GM18907 (cell line): Measurements from ENCODE around the gene SLC31A1.

Experiments
- ATAC-seq: cut with Tn5 transposase; IDR thresholded peaks from one replicate; pipeline ENCODE4 v1.9.1; 2021; ENCODE audit warnings: mild to moderate bottlenecking, moderate library complexity; ENCODE audit not compliant: unreplicated experiment

SLC31A1 gene

DNA sequence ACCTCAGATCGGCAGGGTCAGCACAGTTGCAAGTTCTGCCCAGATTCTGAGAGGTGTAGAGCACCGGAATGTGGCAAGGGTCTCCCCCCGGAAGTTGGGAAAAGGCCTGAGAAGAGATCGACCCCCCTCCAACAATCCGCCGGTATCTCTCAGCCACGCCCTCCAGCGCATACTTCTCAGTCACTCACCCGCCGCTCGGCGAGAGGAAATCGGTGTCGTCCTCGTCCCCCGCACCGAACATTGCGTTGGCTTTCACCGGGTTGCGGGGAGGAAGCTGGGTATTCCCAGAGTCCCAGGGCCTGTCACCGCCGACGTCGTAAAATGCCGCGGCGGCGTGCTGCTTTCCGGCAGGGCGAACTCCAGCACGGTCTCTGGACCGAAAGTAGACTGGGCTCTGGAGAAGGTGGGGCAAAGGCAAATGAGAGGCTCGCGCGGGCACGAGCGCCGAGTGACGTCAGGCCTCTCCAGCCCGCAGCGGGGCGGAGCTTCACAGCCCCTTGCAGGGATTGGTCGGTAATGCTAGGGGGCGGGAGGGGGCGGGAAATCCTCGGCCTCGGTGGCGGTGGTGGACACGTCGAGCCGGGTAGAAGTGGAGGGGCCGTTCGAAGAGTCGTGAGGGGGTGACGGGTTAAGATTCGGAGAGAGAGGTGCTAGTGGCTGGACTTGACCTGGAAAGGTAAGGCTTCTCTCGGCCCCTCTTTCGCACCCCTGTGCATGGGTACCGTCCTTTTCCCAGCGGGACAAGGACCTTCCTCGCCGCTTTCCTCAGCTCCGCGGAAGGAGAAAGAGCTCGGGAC is at the start of gene SLC31A1, which contains the start of gene FKBP15:
SLC31A1 (plus strand) TSS at position 542 of the 797 bp plus-strand sequence. CDS start 34,605 bp downstream, outside the sequence.
FKBP15 (minus strand) TSS at position 275 of the 797 bp plus-strand sequence; CDS start at position 241, 34 bp downstream.
- peak; percentile 87 for ATAC-seq

DNA sequence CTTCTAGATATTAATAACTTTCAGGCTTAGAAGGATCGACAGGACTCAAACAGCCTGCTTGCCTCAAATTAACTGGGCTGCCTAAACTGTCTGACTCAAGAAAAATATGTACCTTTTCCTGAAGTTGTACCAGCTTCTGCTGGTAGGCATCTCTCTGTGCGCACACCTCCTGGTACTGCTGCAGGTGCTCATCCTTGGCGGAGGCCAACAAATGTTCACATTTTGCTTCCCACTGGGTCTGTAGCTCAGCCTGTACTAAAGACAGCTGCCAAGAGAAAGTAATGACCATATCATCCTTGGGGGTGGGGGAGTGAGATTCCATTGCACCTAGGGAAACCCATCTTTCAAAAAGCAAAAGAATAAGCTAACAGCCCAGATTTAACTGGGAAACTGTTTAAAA is 48.0 kb upstream of the SLC31A1 start:
- no peak for ATAC-seq

DNA sequence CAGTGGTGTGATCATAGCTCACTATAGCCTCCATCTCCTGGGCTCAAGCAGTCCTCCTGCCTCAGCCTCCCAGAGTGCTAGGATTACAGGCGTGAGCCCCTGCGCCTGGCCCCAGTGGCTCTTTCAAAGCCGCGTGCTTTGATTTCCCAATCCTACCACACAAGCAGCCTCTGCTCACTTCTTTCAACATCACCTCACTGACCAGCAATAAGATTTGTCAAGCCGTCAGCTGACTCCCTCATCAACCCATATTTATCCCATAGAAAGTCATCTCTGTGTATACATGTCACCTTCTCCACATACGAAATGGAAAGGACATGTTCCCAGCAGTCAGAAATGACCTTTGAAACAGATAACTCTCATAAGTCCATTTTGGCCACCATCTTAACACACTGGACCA is 44.5 kb upstream of the SLC31A1 start:
- no peak for ATAC-seq

DNA sequence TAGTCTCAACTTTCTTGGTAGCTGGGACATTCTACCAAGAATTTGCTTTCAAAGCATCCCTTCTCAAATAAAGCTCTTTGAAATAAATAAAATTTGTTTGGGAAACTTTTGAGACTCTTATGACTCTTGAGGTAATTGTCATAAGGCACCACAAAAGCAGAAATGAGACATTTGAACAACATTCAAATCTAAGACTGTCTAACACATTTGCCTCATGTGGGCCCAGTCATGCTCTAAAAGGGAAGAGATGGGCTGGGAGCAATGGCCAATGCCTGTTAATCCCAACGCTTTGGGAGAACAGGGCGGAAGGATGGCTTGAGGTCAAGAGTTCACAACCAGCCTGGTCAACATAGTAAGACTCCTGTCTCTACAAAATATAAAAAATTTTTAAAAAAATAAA is 44.1 kb upstream of the SLC31A1 start:
- no peak for ATAC-seq

DNA sequence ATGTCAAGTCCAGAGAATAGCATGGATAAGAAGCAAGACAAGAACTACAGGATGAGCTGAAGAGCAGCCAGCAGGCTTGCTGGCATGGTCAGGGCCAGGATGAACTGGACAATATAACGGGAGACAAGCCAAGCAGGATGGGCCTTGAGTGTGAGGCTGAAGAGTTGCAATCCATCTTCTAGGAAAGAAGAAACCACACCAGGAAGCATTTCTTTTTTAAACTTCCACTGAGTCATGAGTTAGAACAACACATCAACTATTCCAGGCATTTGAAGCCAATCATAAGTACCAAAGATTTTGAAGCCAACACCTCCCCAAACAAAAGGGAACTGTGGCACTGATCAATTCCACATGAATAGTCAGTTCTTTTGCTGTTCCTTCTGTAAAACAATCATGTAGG is 43.3 kb upstream of the SLC31A1 start:
- no peak for ATAC-seq

GRCh38 chr9:113179839-113180238 is 41.5 kb upstream of the SLC31A1 start:
- no peak for ATAC-seq

- no peak for ATAC-seq
Measured at GRCh38 chr9:113181165-113181564, 40.2 kb upstream of the SLC31A1 start.

GRCh38 chr9:113183956-113184488 is 37.3 kb upstream of the SLC31A1 start:
- ATAC-seq: no peak

DNA sequence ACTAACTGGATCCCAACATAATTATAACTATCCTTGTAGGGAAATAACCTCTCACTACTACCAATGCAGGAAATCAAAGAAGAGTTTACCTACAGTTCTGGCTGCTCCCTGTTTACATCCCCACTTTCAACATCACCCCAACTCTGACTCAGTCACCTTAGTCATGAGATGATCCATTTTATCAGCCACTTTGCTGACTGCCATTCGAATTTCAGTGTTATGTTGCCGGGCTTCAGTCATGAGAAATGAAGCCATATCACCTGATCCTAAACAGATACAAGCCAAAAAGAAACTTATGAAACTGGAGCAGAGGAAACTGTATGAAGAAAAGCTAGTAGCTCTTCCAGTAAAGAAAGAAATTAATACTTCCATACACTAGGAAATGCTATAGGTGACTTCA is 36.8 kb upstream of the SLC31A1 start:
- ATAC-seq: no peak

DNA sequence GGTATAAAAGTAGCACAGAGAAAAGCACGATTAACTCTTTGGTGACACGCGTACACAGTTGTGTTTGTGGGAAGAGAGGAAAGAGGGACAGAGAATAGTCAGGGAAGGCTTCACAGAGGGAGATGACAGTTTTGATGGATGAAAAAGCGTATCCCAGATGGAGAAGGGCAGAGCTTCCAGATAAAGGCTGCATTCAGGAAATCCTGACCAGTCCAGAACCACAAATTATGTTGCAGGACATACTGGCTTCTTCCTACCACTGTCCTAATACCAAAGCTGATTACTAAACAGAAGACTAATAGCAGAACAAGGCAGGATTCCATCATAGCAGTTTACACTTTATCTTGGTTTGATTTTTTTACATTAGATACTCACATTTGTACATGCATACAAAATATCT is 36.1 kb upstream of the SLC31A1 start:
- ATAC-seq: no peak

- no peak for ATAC-seq
Measured at GRCh38 chr9:113186137-113186755, 35.1 kb upstream of the SLC31A1 start.

DNA sequence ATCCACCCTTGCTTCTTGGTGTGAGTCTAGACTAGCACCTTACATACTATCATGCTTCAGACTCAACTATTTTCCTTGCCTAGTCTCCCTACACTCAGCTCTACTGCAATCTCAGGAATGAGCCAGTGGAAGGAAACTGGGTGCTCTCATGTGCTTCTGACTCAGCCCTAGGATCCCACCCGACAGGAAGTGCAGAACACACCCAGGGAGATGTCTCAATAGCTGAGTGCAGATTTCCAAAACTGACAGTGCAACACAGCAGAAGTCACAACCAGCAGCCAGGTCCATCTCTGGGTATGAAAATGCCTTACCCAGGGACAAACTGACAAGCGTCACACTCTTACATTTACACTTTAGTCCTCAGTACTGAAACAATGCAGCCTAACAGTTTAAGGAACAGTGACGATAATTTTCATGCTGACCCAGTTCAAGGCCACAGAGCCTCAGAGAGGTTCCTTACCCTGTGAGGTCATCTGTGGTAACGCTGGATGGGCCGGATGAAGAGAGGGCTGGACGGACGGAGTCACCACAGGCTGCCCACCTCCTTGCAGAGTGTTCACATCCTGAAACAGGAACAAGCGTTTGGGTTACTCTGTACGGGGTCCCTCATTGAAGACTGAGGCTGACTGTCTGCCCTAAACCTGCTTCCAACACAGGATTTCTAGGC is 33.3 kb upstream of the SLC31A1 start:
- ATAC-seq: no peak

- no peak for ATAC-seq
Measured at GRCh38 chr9:113192455-113192854, 28.9 kb upstream of the SLC31A1 start.

GRCh38 chr9:113199683-113200329 is 21.5 kb upstream of the SLC31A1 start:
- ATAC-seq: no peak

- no peak for ATAC-seq
Measured at GRCh38 chr9:113205432-113205831, 15.9 kb upstream of the SLC31A1 start.

GRCh38 chr9:113205861-113206260 is 15.5 kb upstream of the SLC31A1 start:
- ATAC-seq: no peak

DNA sequence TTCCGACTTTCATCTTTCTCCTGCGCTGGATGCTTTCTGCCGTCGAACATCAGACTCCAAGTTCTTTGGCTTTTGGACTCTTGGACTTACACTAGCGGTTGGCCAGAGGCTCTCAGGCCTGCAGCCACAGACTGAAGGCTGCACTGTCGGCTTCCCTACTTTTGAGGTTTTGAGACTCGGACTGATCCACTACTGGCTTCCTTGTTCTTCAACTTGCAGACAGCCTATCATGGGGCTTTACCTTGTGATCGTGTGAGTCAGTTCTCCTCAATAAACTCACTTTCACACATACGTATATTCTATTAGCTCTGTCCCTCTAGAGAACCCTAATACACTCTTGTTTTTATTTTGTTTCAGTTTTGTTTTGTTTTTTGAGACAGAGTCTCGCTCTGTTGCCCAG is 10.5 kb upstream of the SLC31A1 start:
- no peak for ATAC-seq

GRCh38 chr9:113215132-113215531 is 6.2 kb upstream of the SLC31A1 start:
- no peak for ATAC-seq

- ATAC-seq: no peak
Measured at GRCh38 chr9:113216406-113216805, 4.9 kb upstream of the SLC31A1 start.

DNA sequence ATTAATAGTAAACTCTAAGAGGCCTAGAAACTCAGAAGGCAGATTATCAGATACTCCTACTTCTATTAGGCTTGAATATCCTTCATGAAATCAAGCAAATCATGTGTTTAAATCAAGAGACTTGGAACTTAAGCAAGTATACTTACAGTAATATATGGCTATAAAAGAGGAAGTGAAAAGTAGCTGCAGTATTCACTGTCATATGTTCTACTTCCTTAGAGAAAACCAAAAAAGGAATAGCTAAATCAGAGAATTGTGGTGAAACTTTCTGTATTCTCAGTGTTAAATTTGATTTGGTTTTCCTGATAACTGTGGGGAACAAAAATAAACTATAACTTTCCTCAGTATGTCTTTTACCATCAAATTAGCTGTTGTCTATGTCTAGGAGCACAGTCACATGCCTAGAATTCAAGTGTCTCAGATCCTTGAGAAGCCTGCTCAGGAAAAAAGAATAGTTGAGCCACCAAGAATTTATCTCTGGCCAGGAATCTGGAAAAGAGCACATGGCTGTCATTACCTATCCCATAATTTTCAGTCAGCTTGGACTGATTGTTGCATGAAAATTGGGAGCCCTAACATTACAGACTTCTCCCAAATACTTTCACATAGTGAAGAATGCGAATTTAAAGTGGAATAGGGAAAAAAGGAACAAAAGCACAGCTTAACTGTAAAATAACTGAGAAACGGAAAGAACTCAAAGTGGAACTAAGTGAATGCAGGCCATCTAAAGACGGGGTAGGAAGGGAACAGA is 2.0 kb upstream of the SLC31A1 start:
- ATAC-seq: peak; percentile 35
